Astrocyte (in vitro differentiated cells and primary cell): Measurements from ENCODE around the gene PRR22.

ENCODE experiments used
- EZH2 ChIP-seq: IDR thresholded peaks from 2 replicates; pipeline ENCODE4 v1.6.1; 2012; ENCODE audit warnings: mild to moderate bottlenecking, low read length, inconsistent platforms; ENCODE audit not compliant: insufficient read depth
- TF ChIP-seq, protein P1 (sequence below): IDR thresholded peaks from 2 replicates; pipeline ENCODE4 v1.5.1; 2011; ENCODE audit warnings: low read depth, mild to moderate bottlenecking, inconsistent platforms, low read length, moderate library complexity; ENCODE audit not compliant: insufficient read depth

DNA sequence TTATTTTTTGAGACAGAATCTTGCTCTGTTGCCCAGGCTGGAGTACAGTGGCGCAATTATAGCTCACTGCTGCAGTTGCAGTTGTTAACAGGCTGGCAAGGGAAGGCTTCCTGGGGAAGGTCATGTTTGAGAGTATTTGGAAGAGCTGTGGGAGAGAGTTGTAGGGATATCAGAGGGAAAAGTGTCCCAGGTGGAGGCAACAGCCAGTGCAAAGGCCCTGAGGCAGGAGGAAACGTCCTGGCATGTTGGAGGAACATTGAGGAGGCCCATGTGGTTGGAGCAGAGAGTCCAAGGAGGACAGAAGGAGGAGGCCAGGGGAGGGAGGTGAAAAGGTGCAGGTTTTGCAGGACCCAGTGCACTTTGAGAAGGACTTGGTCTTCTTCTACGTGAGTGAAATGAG lies 8.6 kb upstream of the PRR22 start:
- TF ChIP-seq, protein P1, sequence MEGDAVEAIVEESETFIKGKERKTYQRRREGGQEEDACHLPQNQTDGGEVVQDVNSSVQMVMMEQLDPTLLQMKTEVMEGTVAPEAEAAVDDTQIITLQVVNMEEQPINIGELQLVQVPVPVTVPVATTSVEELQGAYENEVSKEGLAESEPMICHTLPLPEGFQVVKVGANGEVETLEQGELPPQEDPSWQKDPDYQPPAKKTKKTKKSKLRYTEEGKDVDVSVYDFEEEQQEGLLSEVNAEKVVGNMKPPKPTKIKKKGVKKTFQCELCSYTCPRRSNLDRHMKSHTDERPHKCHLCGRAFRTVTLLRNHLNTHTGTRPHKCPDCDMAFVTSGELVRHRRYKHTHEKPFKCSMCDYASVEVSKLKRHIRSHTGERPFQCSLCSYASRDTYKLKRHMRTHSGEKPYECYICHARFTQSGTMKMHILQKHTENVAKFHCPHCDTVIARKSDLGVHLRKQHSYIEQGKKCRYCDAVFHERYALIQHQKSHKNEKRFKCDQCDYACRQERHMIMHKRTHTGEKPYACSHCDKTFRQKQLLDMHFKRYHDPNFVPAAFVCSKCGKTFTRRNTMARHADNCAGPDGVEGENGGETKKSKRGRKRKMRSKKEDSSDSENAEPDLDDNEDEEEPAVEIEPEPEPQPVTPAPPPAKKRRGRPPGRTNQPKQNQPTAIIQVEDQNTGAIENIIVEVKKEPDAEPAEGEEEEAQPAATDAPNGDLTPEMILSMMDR, result no peak
- TF ChIP-seq EZH2, result no peak
